WI38 (cell line): ENCODE results near the gene MYZAP.

ENCODE experiments used
- H3K4me3 ChIP-seq: 2 replicates; pipeline ENCODE4 v1.5.1; 2011; ENCODE audit warnings: low read depth, mild to moderate bottlenecking, control low read depth, low read length
- CTCF ChIP-seq: IDR thresholded peaks from 2 replicates; pipeline ENCODE4 v1.5.1; 2012; ENCODE audit warnings: low read depth, mild to moderate bottlenecking, control low read depth, low read length

Gene MYZAP

GRCh38 chr15:57635300-57635909 lies 43.7 kb downstream of the MYZAP start:
- no peak for TF ChIP-seq CTCF
- no peak overlapping the region for H3K4me3 ChIP-seq

DNA sequence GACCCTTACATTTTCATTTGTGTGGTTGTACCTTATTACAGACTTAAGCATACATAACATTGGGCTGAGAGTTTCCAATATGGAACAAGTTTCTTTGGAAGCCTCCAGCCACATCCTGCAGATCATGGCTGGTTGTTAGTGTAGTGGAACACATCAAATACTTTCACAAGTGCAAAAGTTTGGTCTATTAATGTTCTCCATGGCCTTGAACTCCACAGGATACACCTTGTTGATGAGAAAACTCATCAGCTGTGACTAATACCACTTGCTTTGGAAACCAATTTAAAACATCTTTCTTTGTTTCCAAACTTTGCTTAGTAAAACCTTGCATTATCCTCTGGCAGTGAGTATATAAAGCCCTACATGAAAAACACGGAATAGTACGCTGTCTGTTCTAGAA lies 46.1 kb downstream of the MYZAP start:
- H3K4me3 ChIP-seq = no peak overlapping the region

GRCh38 chr15:57639306-57639705 lies 47.6 kb downstream of the MYZAP start:
- TF ChIP-seq CTCF = no peak
- no peak overlapping the region for H3K4me3 ChIP-seq

More for the DNA sequence above, 46.1 kb downstream of the MYZAP start:
- TF ChIP-seq CTCF = no peak

- no peak overlapping the region for H3K4me3 ChIP-seq
- 0 out of 2 replicates have a peak, but pooled peaks have one; percentile 11 for TF ChIP-seq CTCF
Measured at GRCh38 chr15:57640930-57641682, 49.4 kb downstream of the MYZAP start.

- TF ChIP-seq CTCF = no peak
- H3K4me3 ChIP-seq = no peak overlapping the region
Measured at GRCh38 chr15:57643826-57644225, 52.1 kb downstream of the MYZAP start.

DNA sequence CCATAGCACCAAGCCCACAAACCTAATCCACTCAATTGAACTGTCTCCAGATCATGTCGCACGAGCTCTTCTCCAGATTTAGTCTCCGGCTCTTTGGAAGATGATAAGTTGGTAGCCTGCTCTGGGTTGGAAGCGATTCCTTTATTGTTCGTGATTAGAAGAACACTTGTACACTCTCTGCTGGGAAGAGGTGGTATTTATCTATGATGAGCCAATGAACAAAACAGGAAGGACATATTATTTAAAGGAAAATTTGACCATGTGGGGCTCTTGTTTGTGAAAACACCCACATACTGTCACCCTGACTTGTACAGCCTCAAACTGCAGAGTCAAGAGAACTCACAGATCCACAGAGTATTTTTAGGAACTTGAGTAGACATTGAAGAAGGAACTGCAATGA lies 54.4 kb downstream of the MYZAP start:
- no peak overlapping the region for H3K4me3 ChIP-seq
- TF ChIP-seq CTCF = no peak

DNA sequence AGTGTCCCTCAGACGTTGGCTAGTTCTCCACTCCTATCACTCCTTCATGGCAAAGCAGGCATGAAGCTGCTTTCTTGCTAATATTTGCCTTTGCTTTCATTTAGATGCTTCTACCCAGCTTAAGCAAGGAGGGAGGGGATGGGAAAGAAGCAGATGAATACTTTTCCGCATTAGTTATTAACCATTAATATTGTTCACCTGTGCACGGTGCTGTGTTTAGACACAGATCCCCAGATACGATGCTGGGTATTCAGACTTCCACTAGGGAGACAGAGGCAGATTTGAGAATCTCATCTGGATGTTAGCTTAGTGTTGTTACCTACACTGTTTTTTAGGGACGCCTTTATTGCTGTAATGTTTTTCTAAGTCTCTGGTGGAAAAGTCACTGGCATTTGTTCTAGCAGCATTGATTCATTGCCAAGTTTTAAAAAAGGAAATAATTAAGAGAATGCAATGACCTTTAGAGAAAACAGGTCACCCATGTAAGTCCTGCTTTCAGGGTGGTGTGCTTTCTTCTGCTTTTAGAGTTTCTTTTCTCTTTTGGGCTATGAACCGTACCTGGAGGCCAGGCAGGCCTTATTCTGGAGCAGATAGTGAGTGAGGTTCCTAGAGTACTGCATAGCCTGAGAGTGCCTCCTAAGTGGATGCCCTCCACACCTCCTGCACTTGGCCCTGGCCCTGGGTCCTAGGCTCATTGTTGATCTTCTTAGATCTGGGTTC lies 55.5 kb downstream of the MYZAP start:
- no peak for TF ChIP-seq CTCF
- H3K4me3 ChIP-seq = no peak overlapping the region
